A673 (cell line): Measurements from ENCODE around the gene MEGF6.

Source experiments
- CTCF ChIP-seq: fragments of 300-800, 200-600 bp; sonication (generic); conservative IDR thresholded peaks from 2 replicates; pipeline ENCODE4 v1.5.1; 2017; ENCODE audit warnings: low read depth, mild to moderate bottlenecking, antibody characterized with exemption, low read length, moderate library complexity, mixed read lengths
- EZH2 ChIP-seq: fragments of 200-600 bp; sonication (generic); IDR thresholded peaks from 2 replicates; pipeline ENCODE4 v1.6.1; 2017; ENCODE audit warnings: borderline replicate concordance, low read depth, mild to moderate bottlenecking, mixed read lengths, antibody characterized with exemption, low read length; ENCODE audit not compliant: poor library complexity, severe bottlenecking

DNA sequence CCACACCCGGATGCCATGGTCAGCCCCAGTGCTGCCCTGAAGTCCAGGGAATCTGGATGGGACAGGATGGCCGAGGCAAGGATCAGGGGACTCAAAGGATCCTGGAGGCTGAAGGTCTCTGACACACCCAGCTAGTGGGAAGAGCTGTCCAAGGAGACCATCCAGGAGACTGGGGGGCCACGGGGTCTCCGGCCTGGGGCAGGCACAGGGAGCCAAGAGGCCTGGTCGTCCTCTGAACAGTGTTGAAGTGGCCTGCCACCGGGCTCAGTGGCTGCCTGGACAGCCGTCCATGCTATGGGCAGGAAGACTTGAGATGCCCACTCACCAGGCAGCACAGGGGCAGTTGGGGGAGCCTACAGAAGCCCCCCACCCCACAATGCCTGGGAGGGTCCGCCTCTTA is 41.9 kb downstream of the MEGF6 start:
- TF ChIP-seq CTCF (no peak), EZH2 (no peak)
